Endothelial cell (in vitro differentiated cells): ENCODE data around the gene TNRC6B. TPM values are rescaled to one million over a fixed set of nuclear protein-coding genes. Genes with fewer than 3 reads are reported as not detected.

Source experiments
- DNase-seq: peaks from one replicate; pipeline ENCODE4 v3.0.0; 2021; ENCODE audit warnings: low spot score
- H3K27ac Mint-ChIP-seq: one replicate; pipeline ENCODE4 v1.8.0; 2021; ENCODE audit warnings: mixed read lengths, inconsistent platforms; ENCODE audit not compliant: unreplicated experiment
- H3K27me3 Mint-ChIP-seq: one replicate; pipeline ENCODE4 v1.8.0; 2021; ENCODE audit warnings: mild to moderate bottlenecking, moderate library complexity, mixed read lengths, inconsistent platforms; ENCODE audit not compliant: unreplicated experiment
- H3K36me3 Mint-ChIP-seq: one replicate; pipeline ENCODE4 v1.8.0; 2021; ENCODE audit warnings: mild to moderate bottlenecking, low read depth, mixed read lengths, inconsistent platforms; ENCODE audit not compliant: unreplicated experiment
- H3K4me1 Mint-ChIP-seq: one replicate; pipeline ENCODE4 v1.8.0; 2021; ENCODE audit warnings: mild to moderate bottlenecking, mixed read lengths, inconsistent platforms; ENCODE audit not compliant: unreplicated experiment
- H3K4me3 Mint-ChIP-seq: one replicate; pipeline ENCODE4 v1.8.0; 2021; ENCODE audit warnings: mild to moderate bottlenecking, mixed read lengths, inconsistent platforms; ENCODE audit not compliant: unreplicated experiment
- H3K9me3 Mint-ChIP-seq: one replicate; pipeline ENCODE4 v1.8.0; 2021; ENCODE audit warnings: mixed read lengths, inconsistent platforms; ENCODE audit not compliant: unreplicated experiment
- total RNA-seq: library from RNA; stranded (reverse); fragmentation: NEBNext Ultra II Directional; extraction: Animal tissue kit (Norgen Biotek cat#: 25700); gene quantifications from one replicate; pipeline ENCODE4 v1.2.1, GENCODE V29; 2021; ENCODE audit not compliant: unreplicated experiment
- TF ChIP-seq, protein P1 (sequence below): fragments of 200-600 bp; sonication (generic); IDR thresholded peaks from one replicate; pipeline ENCODE4 v1.5.0; 2021; ENCODE audit warnings: antibody characterized with exemption; ENCODE audit not compliant: unreplicated experiment

TNRC6B gene
- total RNA-seq, 1 donor from 2014 or later, result 53.4 TPM

DNA sequence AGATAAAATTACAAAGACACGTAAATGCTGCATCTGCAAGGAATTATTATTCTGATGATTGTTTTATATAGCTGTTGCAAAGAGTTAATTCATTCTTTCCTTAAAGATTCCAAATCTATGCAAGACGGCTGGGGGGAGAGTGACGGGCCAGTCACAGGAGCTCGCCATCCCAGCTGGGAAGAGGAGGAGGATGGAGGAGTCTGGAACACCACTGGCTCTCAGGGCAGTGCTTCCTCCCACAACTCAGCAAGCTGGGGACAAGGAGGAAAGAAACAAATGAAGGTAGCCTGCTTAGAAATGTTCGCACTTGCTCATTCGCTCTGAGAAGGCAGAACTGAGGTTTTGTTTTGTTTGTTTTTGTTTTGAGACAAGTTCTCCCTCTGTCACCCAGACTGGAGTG, 95.6 kb downstream of the TNRC6B start:
- no peak overlapping the region for H3K4me3 Mint-ChIP-seq
- no peak overlapping the region for H3K27ac Mint-ChIP-seq
- TF ChIP-seq, protein P1, sequence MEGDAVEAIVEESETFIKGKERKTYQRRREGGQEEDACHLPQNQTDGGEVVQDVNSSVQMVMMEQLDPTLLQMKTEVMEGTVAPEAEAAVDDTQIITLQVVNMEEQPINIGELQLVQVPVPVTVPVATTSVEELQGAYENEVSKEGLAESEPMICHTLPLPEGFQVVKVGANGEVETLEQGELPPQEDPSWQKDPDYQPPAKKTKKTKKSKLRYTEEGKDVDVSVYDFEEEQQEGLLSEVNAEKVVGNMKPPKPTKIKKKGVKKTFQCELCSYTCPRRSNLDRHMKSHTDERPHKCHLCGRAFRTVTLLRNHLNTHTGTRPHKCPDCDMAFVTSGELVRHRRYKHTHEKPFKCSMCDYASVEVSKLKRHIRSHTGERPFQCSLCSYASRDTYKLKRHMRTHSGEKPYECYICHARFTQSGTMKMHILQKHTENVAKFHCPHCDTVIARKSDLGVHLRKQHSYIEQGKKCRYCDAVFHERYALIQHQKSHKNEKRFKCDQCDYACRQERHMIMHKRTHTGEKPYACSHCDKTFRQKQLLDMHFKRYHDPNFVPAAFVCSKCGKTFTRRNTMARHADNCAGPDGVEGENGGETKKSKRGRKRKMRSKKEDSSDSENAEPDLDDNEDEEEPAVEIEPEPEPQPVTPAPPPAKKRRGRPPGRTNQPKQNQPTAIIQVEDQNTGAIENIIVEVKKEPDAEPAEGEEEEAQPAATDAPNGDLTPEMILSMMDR, result no peak
- H3K27me3 Mint-ChIP-seq, result peaks cover 1% of the 10 kb centered on the region
- H3K4me1 Mint-ChIP-seq, result peaks cover 8% of the 10 kb centered on the region
- peaks cover 23% of the 10 kb centered on the region for H3K36me3 Mint-ChIP-seq
- H3K9me3 Mint-ChIP-seq, result no peaks in the 10 kb centered on the region
- DNase-seq, result no peak

DNA sequence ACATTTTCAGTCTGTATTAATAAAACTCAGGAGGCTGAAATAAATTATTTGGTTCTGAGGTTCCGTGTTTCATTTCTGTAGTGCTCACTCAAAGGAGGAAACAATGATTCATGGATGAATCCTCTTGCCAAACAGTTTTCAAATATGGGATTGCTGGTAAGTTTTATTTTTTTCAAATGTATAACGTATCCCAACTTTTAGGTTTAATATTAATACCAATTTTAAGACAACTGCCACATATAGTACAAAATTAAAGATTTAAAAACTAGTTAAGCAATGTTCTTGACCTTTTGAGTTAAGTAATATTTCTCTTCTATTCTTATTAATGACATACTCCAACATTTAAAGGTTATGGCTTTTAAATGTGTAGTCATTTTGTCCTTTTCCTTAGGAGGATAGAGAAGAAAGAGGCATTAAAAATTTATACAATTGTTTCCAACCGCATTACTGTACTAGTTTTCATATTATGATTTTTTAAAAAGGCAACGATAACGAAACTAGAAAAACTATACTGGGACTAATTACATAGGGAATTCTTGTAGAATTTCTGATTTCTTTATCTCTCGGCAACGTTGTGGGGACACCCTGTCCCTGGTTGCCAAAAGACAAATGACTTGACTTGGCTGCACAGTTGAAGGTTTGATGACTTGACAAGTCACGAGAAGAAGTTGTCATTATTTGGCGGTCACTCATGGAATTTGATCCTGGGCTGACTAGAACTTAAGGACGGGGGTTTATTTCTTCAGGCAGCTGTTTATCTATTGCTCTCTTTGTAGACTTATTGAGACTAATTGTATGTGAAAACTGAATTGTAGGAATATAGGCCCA, 99.5 kb downstream of the TNRC6B start:
- peaks cover 25% of the 10 kb centered on the region for H3K36me3 Mint-ChIP-seq
- H3K9me3 Mint-ChIP-seq, result no peaks in the 10 kb centered on the region
- H3K27ac Mint-ChIP-seq, result no peak overlapping the region
- TF ChIP-seq, protein P1, result no peak
- no peak overlapping the region for H3K4me3 Mint-ChIP-seq
- peaks cover 8% of the 10 kb centered on the region for H3K4me1 Mint-ChIP-seq
- DNase-seq, result no peak
- peaks cover 1% of the 10 kb centered on the region for H3K27me3 Mint-ChIP-seq

DNA sequence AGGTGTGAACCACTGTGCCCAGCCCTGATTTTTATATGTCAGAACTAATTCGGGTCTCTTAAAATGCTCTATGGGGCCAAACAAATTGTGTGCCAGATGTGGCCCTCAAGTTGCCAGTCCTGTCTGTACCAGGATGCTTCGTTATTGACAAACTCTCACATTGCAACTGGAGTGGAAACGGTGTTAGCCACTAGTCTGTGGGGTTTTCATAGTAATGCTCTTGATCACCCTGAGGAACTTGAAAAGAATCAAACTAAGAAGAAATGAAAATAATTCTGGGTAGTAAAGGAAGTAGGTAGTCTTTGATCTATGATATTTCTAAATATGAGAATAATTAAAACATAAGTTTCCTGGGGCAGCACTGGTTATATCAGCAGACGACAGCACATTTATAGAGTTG, 101.3 kb downstream of the TNRC6B start:
- Mint-ChIP-seq H3K4me1 (peaks cover 8% of the 10 kb centered on the region), H3K27me3 (no peaks in the 10 kb centered on the region), H3K36me3 (peaks cover 16% of the 10 kb centered on the region), H3K27ac (no peak overlapping the region), H3K9me3 (no peaks in the 10 kb centered on the region), H3K4me3 (no peak overlapping the region)
- no peak for DNase-seq
- TF ChIP-seq, protein P1, result no peak

DNA sequence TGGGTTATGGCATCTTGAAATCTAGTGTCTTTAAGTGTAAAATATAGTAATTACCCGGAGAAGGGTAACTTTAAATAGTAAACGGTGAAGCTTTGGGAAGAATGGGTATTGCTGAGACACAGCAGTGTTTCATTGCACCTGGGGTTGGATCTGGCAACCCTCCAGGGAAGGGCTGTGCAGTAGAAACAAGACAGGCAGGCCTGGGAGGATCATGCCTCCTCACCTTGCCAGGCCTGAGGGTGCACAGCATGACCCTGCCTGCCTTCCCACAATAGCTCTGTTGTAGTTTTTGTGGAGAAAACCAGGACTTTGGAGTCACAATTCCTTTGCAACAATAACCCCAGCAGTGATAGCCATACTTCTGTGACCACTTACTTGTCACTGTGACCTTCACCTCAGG, 104.0 kb downstream of the TNRC6B start:
- Mint-ChIP-seq H3K27me3 (no peaks in the 10 kb centered on the region), H3K27ac (no peak overlapping the region), H3K36me3 (peaks cover 28% of the 10 kb centered on the region), H3K4me3 (no peak overlapping the region), H3K9me3 (no peaks in the 10 kb centered on the region), H3K4me1 (no peaks in the 10 kb centered on the region)
- no peak for DNase-seq
- TF ChIP-seq, protein P1, result no peak

DNA sequence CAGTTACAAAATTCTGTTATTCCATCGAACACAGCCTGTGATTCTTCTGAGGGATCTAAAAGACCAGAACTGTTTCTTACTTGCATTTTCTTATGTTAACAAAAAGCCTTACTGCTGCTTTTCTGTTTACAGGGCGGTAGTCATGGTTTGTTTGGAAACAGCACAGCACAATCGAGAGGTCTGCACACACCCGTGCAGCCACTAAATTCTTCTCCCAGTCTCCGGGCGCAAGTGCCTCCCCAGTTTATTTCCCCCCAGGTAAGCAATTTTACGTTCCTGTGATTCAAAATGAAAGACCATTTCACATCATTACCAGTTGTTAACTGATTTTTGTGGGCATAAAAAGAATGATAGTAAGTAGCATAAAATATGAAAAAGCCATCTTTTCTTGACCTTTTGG, 107.8 kb downstream of the TNRC6B start:
- TF ChIP-seq, protein P1, result no peak
- Mint-ChIP-seq H3K27me3 (peaks cover 3% of the 10 kb centered on the region), H3K4me3 (no peak overlapping the region), H3K4me1 (peaks cover 5% of the 10 kb centered on the region), H3K27ac (no peak overlapping the region), H3K36me3 (peaks cover 37% of the 10 kb centered on the region), H3K9me3 (no peaks in the 10 kb centered on the region)
- no peak for DNase-seq
